ENCODE results near the gene RALB.
"Not testable (repeated sequence)": the region's sequence is repeated elsewhere in the genome, so short reads cannot be mapped to it uniquely, and the experiment has no call there.

RALB gene

GRCh38 chr2:120243211-120243610 is 9.4 kb upstream of the RALB start:
- DNase-seq (ENCODE audit: low read depth in 2 of 2): no peak

- DNase-seq (ENCODE audit: low read depth in 2 of 2): no peak
These were observed 8.6 kb upstream of the RALB start for GRCh38 chr2:120243875-120244553.

GRCh38 chr2:120244656-120245519 is 7.8 kb upstream of the RALB start:
- no peak for DNase-seq (ENCODE audit: low read depth in 2 of 2)

- DNase-seq (ENCODE audit: low read depth in 2 of 2): no peak
These were observed 6.9 kb upstream of the RALB start for GRCh38 chr2:120245520-120246332.

GRCh38 chr2:120246546-120247300 is 5.9 kb upstream of the RALB start:
- no peak for DNase-seq (ENCODE audit: low read depth in 2 of 2)

GRCh38 chr2:120247851-120248250 is 4.8 kb upstream of the RALB start:
- DNase-seq (ENCODE audit: low read depth in 2 of 2): no peak

GRCh38 chr2:120250640-120251039 is 2.0 kb upstream of the RALB start:
- DNase-seq (ENCODE audit: low read depth in 2 of 2): no peak

- no peak for DNase-seq (ENCODE audit: low read depth in 2 of 2)
These were observed 1.6 kb upstream of the RALB start for GRCh38 chr2:120251078-120251477.

- no peak for DNase-seq (ENCODE audit: low read depth in 2 of 2)
These were observed 800 bp upstream of the RALB start for GRCh38 chr2:120251880-120252224.

- peak in 1 of 2 donors; percentile 35 for DNase-seq (ENCODE audit: low read depth in 2 of 2)
These were observed 600 bp downstream of the RALB start for GRCh38 chr2:120253021-120253882.

GRCh38 chr2:120254178-120254577 is 1.5 kb downstream of the RALB start:
- no peak for DNase-seq (ENCODE audit: low read depth in 2 of 2)

- DNase-seq (ENCODE audit: low read depth in 2 of 2): no peak
These were observed 2.4 kb downstream of the RALB start for GRCh38 chr2:120255071-120255470.

GRCh38 chr2:120255986-120256650 is 3.5 kb downstream of the RALB start:
- DNase-seq (ENCODE audit: low read depth in 2 of 2): no peak

- no peak for DNase-seq (ENCODE audit: low read depth in 2 of 2)
These were observed 4.0 kb downstream of the RALB start for GRCh38 chr2:120256651-120257000.

GRCh38 chr2:120257522-120257921 is 4.9 kb downstream of the RALB start:
- DNase-seq (ENCODE audit: low read depth in 2 of 2): no peak

GRCh38 chr2:120258196-120258595 is 5.5 kb downstream of the RALB start:
- DNase-seq (ENCODE audit: low read depth in 2 of 2): no peak

GRCh38 chr2:120259939-120260338 is 7.3 kb downstream of the RALB start:
- not testable (repeated sequence) for DNase-seq (ENCODE audit: low read depth in 2 of 2)

- DNase-seq (ENCODE audit: low read depth in 2 of 2): no peak
These were observed 8.1 kb downstream of the RALB start for GRCh38 chr2:120260736-120261135.

GRCh38 chr2:120261387-120262006 is 8.8 kb downstream of the RALB start:
- no peak for DNase-seq (ENCODE audit: low read depth in 2 of 2)

GRCh38 chr2:120262150-120262549 is 9.5 kb downstream of the RALB start:
- no peak for DNase-seq (ENCODE audit: low read depth in 2 of 2)
